ENCODE results near the gene GP1BB.
A peak's percentile ranks its signal among the peaks of the same experiment; 100 is the strongest.
"Not testable (repeated sequence)": the region's sequence is repeated elsewhere in the genome, so short reads cannot be mapped to it uniquely, and the experiment has no call there.

Gene GP1BB

GRCh38 chr22:19693981-19694670 lies 29.2 kb upstream of the GP1BB start:
- DNase-seq: no peak

DNA sequence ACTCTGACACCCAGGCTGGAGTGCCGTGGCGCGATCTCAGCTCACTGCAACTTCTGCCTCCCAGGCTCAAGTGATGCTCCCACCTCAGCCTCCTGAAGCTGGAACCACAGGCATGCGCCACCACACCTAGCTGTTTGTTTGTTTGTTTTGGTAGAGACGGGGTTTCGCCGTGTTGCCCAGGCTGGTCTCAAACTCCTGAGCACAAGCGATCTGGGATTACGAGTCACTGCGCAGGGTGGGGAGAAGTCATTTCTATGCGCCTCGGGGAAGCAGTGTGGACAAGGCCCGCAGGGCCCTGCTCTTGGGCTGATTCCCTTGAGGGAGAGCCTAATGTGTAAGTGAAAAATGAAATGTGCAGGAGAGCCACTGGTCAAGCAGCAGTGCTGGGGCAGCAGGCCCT lies 28.6 kb upstream of the GP1BB start:
- DNase-seq: no peak

GRCh38 chr22:19696504-19697276 lies 26.6 kb upstream of the GP1BB start:
- no peak for DNase-seq

GRCh38 chr22:19697871-19698270 lies 25.5 kb upstream of the GP1BB start:
- not testable (repeated sequence) for DNase-seq

DNA sequence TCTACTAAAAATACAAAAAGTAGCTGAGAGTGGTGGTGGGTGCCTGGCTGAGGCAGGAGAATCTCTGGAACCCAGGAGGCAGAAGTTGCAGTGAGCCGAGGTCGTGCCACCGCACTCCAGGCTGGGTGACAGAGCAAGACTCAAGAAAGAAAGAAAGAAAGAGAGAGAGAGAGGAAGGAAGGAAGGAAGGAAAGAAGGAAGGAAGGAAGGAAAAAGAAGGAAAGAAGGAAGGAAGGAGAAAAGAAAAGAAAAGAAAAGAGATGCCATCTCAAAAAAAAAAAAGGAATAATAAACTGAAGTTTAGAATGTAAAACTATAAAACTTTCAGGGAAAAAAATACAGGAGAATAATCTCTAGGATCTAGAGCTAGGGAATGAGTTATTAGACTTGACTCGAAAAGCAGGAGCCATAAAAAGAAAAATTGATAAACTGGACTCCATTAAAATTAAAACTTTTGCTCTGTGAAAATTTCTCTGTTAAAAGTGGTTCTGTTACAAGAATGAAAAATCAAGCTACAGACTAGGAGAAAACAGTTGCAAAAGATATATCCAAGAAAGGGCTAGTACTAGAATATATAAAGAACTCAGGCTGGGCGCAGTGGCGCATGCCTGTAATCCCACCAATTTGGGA lies 22.4 kb upstream of the GP1BB start:
- no peak for DNase-seq

GRCh38 chr22:19701420-19702145 lies 21.8 kb upstream of the GP1BB start:
- DNase-seq: no peak

DNA sequence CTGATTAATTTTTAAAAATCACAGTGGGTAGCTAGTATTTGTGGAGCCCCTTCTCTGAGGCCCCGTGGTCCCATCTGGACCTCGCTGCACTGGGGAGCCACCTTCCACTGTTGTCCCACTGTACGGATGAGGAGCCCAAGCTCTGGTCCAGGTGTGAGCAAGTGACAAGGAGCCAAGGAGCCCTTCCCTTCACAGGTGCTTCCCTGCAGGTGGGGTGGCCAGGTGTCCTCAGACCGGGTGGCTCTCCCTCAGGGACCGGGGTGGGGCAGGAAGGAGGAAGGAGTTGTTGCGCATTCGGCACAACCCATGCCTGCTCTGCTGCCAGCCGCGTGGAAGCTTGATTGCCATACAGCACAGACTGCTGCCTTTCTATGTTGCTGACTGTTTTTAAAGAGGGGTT lies 19.5 kb upstream of the GP1BB start:
- DNase-seq: no peak

GRCh38 chr22:19704355-19705015 lies 18.9 kb upstream of the GP1BB start:
- DNase-seq: no peak

DNA sequence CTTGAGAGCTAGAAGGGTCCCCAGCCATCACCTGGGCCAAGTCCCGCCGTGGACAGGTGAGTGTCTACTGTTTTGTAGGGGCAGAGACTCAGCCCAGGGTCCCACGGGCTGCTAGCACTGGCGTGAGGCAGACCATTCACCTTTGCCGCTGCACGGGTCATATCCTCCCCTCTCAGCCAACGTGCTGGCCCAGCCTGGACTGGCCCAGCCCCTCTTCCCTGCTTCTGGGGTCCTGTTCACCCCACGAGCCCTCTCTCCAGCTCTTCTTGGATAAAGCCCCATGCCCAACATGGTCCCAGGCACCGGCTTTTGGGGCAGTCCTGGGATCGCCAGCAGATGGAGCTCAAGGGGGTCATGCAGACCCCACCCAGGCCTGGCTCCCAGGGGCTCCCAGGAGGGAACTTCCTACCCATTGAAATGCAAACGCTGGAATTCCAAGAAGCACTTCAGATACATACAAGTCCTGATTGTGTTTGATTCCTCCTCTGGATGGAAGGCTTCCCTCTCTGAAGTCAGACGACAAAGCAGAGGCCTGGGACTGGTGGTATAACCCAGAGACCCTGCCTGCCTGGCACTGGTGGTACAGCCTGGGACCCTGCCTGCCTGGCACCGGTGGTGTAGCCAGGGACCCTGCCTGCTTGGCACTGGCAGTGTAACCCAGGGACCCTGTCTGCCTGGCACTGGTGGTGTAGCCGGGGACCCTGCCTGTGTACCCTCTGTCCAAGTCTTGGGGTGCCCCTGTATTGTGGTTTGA lies 18.0 kb upstream of the GP1BB start:
- DNase-seq: no peak

- DNase-seq: no peak
These were observed 16.6 kb upstream of the GP1BB start for GRCh38 chr22:19706661-19707151.

- peak; percentile 2 for DNase-seq
These were observed 15.7 kb upstream of the GP1BB start for GRCh38 chr22:19707347-19708290.

DNA sequence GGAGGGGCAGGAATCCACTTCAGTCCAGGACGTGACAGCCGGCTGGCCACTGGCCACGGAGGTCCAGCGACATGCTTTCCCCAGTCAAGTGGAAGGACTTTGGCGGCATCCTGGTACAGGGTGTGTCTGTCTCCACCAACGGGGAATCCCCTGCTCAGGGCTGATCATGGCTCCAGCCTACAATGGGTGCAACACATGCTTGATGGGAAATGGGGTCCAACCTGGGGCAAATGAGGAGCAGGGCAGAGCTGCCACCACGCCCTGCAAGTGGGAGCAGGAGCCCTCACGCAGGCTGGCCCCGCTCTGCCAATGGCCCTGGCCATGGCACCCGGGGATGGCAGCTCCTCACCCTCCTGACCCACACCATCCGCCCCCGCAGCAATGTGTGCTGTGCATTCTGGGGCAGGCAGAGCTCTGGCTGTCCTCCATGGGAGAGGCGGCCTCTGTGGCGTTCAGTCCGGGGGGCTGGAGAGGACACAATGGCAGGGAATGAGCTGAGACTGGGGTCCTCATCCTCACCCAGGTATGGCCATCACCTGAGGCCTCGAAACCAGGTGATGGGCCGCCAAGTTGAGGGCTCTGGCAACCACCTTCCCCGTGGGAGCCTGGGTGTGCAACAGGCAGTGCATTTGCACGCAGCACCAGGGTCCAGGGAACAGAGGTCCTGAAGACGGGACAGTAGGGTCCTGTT lies 14.9 kb upstream of the GP1BB start:
- peak; percentile 17 for DNase-seq

DNA sequence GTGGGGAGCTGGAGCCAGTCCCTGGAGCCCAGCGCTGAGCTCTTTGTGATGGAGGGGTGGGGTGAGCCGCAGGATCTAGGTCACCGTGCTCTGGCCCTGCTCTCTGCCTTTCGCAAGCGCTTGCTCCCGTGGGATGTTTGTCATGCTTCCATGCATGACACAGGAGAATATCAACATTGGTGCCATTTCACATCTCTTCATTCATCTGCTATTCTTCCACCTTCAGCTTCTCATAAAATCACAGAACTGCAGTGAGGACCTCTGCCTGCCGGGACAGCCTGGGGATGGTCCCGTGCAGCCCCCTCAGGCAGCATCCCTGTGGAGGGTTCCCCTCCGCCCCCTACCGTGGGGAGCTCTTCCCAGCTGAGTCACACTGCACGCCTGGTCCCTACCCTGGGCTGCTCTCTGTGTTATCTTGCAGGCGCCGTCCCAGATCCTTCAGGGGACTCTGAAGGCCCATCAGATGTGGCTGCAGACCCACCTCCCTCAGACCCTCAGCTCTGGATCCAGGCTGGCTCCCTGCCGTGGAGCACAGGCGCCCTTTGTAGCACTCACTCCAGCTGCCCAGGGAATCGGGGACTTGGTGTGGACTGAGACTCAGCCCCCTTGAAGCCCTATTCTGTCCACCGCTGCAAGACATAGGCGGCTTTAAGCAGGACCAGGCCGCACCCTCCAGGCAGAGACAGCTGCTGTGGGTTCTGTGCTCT lies 14.1 kb upstream of the GP1BB start:
- peak; percentile 10 for DNase-seq

DNA sequence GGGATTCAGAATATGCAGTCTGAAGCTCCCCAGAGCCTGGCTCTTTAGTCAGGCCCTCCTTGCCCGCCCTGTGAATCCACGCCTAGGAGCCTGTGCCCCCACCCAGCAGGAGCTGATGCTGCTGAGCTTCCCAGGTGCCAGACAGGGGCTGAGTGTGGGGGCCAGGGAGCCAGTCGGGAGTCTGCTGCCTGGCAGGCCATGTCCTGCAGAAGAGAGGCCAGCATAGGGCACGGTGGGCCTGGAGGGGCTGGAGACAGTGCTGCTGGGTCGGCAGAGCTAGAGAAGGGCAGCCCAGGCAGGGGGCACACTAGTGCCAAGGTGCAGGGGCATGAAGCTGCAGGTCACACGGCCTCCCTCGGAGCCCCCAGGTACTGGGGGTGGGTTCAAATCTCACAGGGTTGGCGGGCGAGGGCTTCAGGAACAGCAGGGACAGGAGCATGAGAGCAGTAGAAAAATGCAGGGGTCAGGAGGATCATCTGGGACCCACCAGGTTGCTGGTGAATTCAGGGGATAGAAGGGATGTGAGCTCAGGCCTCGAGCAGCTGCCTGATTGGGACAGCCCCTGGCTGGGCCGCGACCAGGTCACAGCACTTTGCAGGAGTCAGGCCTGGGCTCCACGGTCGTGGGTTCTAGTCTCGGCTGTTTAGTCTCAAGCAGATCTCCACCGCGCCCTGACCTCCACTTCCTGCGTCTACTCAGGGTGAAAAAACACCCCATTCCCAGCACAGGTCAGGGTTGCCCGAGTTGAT lies 13.1 kb upstream of the GP1BB start:
- no peak for DNase-seq

DNA sequence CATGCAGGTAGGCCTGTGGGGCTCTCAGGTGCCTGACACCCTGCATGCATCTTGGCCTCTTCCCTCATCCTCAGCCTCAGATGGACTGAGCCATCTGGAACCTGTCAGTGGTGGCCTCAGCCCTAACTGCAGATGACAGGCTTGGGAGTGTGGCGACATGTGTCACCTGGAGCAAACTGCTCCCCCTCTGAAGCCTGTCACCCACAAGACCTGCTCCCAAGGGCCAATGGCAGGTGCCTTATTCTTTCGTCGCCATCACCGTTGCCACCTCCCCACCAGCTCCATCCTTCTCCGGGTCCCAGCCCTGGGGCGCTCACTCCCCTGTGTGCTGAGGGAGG lies 12.6 kb upstream of the GP1BB start:
- peak; percentile 4 for DNase-seq

DNA sequence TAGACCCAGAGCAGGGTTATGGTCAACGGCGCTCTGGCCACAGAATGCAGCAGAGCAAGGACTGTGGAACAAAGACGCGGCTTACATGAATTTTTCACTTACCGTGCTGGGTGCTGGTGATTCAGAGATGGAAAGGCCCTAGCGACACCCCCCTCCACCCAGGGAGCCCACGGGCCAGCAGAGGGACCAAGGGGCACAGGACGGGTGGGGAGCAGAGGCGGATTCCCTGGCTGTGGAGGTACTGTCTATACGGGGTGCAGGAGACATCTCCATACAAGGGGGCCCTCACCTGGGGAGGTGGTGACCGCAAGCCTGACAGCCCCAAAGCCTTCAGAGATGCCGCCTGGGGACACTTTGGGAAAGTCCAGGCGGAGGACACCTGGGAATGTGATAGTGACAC lies 10.1 kb upstream of the GP1BB start:
- DNase-seq: no peak

- DNase-seq: peak; percentile 55
These were observed 9.6 kb upstream of the GP1BB start for GRCh38 chr22:19713650-19714311.
